Measurements from ENCODE around the gene PSMA3.

Gene PSMA3

GRCh38 chr14:58244556-58245387 is at the start of gene PSMA3:
Gene PSMA3, plus strand, starts transcription at chr14:58244843. Its CDS starts 78 bp downstream, at chr14:58244921.
- peak within 1 kb of the TSS; percentile 87 for H3K9ac ChIP-seq (ENCODE audit: insufficient read length, low read depth)
- DNase-seq (ENCODE audit: low read depth, low spot score): peak; percentile 89
- peak within 1 kb of the TSS; percentile 75 for H3K4me3 ChIP-seq (ENCODE audit: insufficient read length, low read depth)
- H3K4me1 ChIP-seq (ENCODE audit: insufficient read depth, insufficient read length): no peaks in the 10 kb centered on the region
- no peak for TF ChIP-seq YY1 (IDR thresholded peaks at IDR 0.05; ENCODE audit: insufficient read depth, insufficient read length)
- TF ChIP-seq SUZ12 (IDR thresholded peaks at IDR 0.05; ENCODE audit: extremely low read depth, insufficient read depth, insufficient read length): no peak
- no peak for TF ChIP-seq ZNF274 (IDR thresholded peaks at IDR 0.05; ENCODE audit: low read depth, low read length)
- H3K27me3 ChIP-seq (ENCODE audit: insufficient read depth, insufficient read length): no peaks in the 10 kb centered on the region
- H3K36me3 ChIP-seq (ENCODE audit: insufficient read depth, insufficient read length, low read length): peaks cover 21% of the 10 kb centered on the region
- no peaks in the 10 kb centered on the region for H3K9me3 ChIP-seq (ENCODE audit: insufficient read depth, low read length)

- Histone ChIP-seq H3K4me3 (ENCODE audit: insufficient read length, low read depth) (no peak overlapping the region), H3K36me3 (ENCODE audit: insufficient read depth, insufficient read length, low read length) (no peaks in the 10 kb centered on the region), H3K9me3 (ENCODE audit: insufficient read depth, low read length) (no peaks in the 10 kb centered on the region), H3K9ac (ENCODE audit: insufficient read length, low read depth) (no peak overlapping the region), H3K27me3 (ENCODE audit: insufficient read depth, insufficient read length) (no peaks in the 10 kb centered on the region), H3K4me1 (ENCODE audit: insufficient read depth, insufficient read length) (no peaks in the 10 kb centered on the region)
- TF ChIP-seq ZNF274 (IDR thresholded peaks at IDR 0.05; ENCODE audit: low read depth, low read length) (no peak), SUZ12 (IDR thresholded peaks at IDR 0.05; ENCODE audit: extremely low read depth, insufficient read depth, insufficient read length) (no peak), YY1 (IDR thresholded peaks at IDR 0.05; ENCODE audit: insufficient read depth, insufficient read length) (no peak)
- no peak for DNase-seq (ENCODE audit: low read depth, low spot score)
Observed at GRCh38 chr14:58196198-58196597, 48.4 kb upstream of the PSMA3 start.

GRCh38 chr14:58198086-58198485 is 46.6 kb upstream of the PSMA3 start:
- no peak for DNase-seq (ENCODE audit: low read depth, low spot score)
- TF ChIP-seq YY1 (IDR thresholded peaks at IDR 0.05; ENCODE audit: insufficient read depth, insufficient read length): no peak
- no peak for TF ChIP-seq SUZ12 (IDR thresholded peaks at IDR 0.05; ENCODE audit: extremely low read depth, insufficient read depth, insufficient read length)
- TF ChIP-seq ZNF274 (IDR thresholded peaks at IDR 0.05; ENCODE audit: low read depth, low read length): no peak
- peaks cover 5% of the 10 kb centered on the region for H3K36me3 ChIP-seq (ENCODE audit: insufficient read depth, insufficient read length, low read length)
- H3K4me3 ChIP-seq (ENCODE audit: insufficient read length, low read depth): no peak overlapping the region
- no peaks in the 10 kb centered on the region for H3K27me3 ChIP-seq (ENCODE audit: insufficient read depth, insufficient read length)
- no peaks in the 10 kb centered on the region for H3K9me3 ChIP-seq (ENCODE audit: insufficient read depth, low read length)
- no peak overlapping the region for H3K9ac ChIP-seq (ENCODE audit: insufficient read length, low read depth)
- H3K4me1 ChIP-seq (ENCODE audit: insufficient read depth, insufficient read length): no peaks in the 10 kb centered on the region

GRCh38 chr14:58199726-58200479 is 44.7 kb upstream of the PSMA3 start, which contains the start of gene ACTR10:
Gene ACTR10, plus strand, starts transcription at chr14:58200149. Its CDS starts 69 bp downstream, at chr14:58200218.
- peaks cover 12% of the 10 kb centered on the region for H3K36me3 ChIP-seq (ENCODE audit: insufficient read depth, insufficient read length, low read length)
- H3K4me3 ChIP-seq (ENCODE audit: insufficient read length, low read depth): peak within 1 kb of the TSS; percentile 91
- H3K4me1 ChIP-seq (ENCODE audit: insufficient read depth, insufficient read length): no peaks in the 10 kb centered on the region
- TF ChIP-seq SUZ12 (IDR thresholded peaks at IDR 0.05; ENCODE audit: extremely low read depth, insufficient read depth, insufficient read length) (no peak), ZNF274 (IDR thresholded peaks at IDR 0.05; ENCODE audit: low read depth, low read length) (no peak), YY1 (IDR thresholded peaks at IDR 0.05; ENCODE audit: insufficient read depth, insufficient read length) (no peak)
- no peaks in the 10 kb centered on the region for H3K9me3 ChIP-seq (ENCODE audit: insufficient read depth, low read length)
- H3K9ac ChIP-seq (ENCODE audit: insufficient read length, low read depth): peak within 1 kb of the TSS; percentile 92
- H3K27me3 ChIP-seq (ENCODE audit: insufficient read depth, insufficient read length): no peaks in the 10 kb centered on the region
- DNase-seq (ENCODE audit: low read depth, low spot score): peak; percentile 25

- no peak for DNase-seq (ENCODE audit: low read depth, low spot score)
- Histone ChIP-seq H3K9me3 (ENCODE audit: insufficient read depth, low read length) (no peaks in the 10 kb centered on the region), H3K4me1 (ENCODE audit: insufficient read depth, insufficient read length) (no peaks in the 10 kb centered on the region), H3K27me3 (ENCODE audit: insufficient read depth, insufficient read length) (no peaks in the 10 kb centered on the region), H3K9ac (ENCODE audit: insufficient read length, low read depth) (peak overlapping the region; percentile 92), H3K4me3 (ENCODE audit: insufficient read length, low read depth) (peak overlapping the region; percentile 91), H3K36me3 (ENCODE audit: insufficient read depth, insufficient read length, low read length) (peaks cover 12% of the 10 kb centered on the region)
- TF ChIP-seq YY1 (IDR thresholded peaks at IDR 0.05; ENCODE audit: insufficient read depth, insufficient read length) (no peak), ZNF274 (IDR thresholded peaks at IDR 0.05; ENCODE audit: low read depth, low read length) (no peak), SUZ12 (IDR thresholded peaks at IDR 0.05; ENCODE audit: extremely low read depth, insufficient read depth, insufficient read length) (no peak)
Observed at GRCh38 chr14:58200480-58200841, 44.2 kb upstream of the PSMA3 start.

GRCh38 chr14:58200846-58201245 is 43.8 kb upstream of the PSMA3 start:
- H3K4me1 ChIP-seq (ENCODE audit: insufficient read depth, insufficient read length): no peaks in the 10 kb centered on the region
- no peaks in the 10 kb centered on the region for H3K9me3 ChIP-seq (ENCODE audit: insufficient read depth, low read length)
- H3K36me3 ChIP-seq (ENCODE audit: insufficient read depth, insufficient read length, low read length): peaks cover 12% of the 10 kb centered on the region
- peak overlapping the region; percentile 92 for H3K9ac ChIP-seq (ENCODE audit: insufficient read length, low read depth)
- TF ChIP-seq SUZ12 (IDR thresholded peaks at IDR 0.05; ENCODE audit: extremely low read depth, insufficient read depth, insufficient read length): no peak
- TF ChIP-seq ZNF274 (IDR thresholded peaks at IDR 0.05; ENCODE audit: low read depth, low read length): no peak
- TF ChIP-seq YY1 (IDR thresholded peaks at IDR 0.05; ENCODE audit: insufficient read depth, insufficient read length): no peak
- H3K27me3 ChIP-seq (ENCODE audit: insufficient read depth, insufficient read length): no peaks in the 10 kb centered on the region
- peak overlapping the region; percentile 91 for H3K4me3 ChIP-seq (ENCODE audit: insufficient read length, low read depth)
- no peak for DNase-seq (ENCODE audit: low read depth, low spot score)

GRCh38 chr14:58213176-58213575 is 31.5 kb upstream of the PSMA3 start:
- no peak for DNase-seq (ENCODE audit: low read depth, low spot score)
- peaks cover 51% of the 10 kb centered on the region for H3K36me3 ChIP-seq (ENCODE audit: insufficient read depth, insufficient read length, low read length)
- H3K4me1 ChIP-seq (ENCODE audit: insufficient read depth, insufficient read length): no peaks in the 10 kb centered on the region

More at GRCh38 chr14:58213176-58213575, 31.5 kb upstream of the PSMA3 start:
- Histone ChIP-seq H3K4me3 (ENCODE audit: insufficient read length, low read depth) (no peak overlapping the region), H3K9ac (ENCODE audit: insufficient read length, low read depth) (no peak overlapping the region), H3K9me3 (ENCODE audit: insufficient read depth, low read length) (no peaks in the 10 kb centered on the region), H3K27me3 (ENCODE audit: insufficient read depth, insufficient read length) (no peaks in the 10 kb centered on the region)
- TF ChIP-seq YY1 (IDR thresholded peaks at IDR 0.05; ENCODE audit: insufficient read depth, insufficient read length): no peak
- TF ChIP-seq SUZ12 (IDR thresholded peaks at IDR 0.05; ENCODE audit: extremely low read depth, insufficient read depth, insufficient read length): no peak
- no peak for TF ChIP-seq ZNF274 (IDR thresholded peaks at IDR 0.05; ENCODE audit: low read depth, low read length)

Data from NT2/D1 (cell line).